T-helper 22 cell (primary cell): ENCODE data around the gene KYAT1.
A peak's percentile ranks its signal among the peaks of the same experiment; 100 is the strongest.
"Not testable (repeated sequence)": the region's sequence is repeated elsewhere in the genome, so short reads cannot be mapped to it uniquely, and the experiment has no call there.

ENCODE experiments used
- DNase-seq: peaks from one replicate; pipeline ENCODE4 v3.0.0-alpha.2; 2020; ENCODE audit warnings: low read depth

Gene KYAT1

GRCh38 chr9:128818099-128818838 is 63.5 kb downstream of the KYAT1 start, which contains the start of gene ENDOG:
Gene ENDOG, plus strand, starts transcription at chr9:128818500. Its CDS starts 185 bp downstream, at chr9:128818685.
- DNase-seq = peak; percentile 93

GRCh38 chr9:128810873-128811272 is 70.9 kb downstream of the KYAT1 start:
- no peak for DNase-seq

GRCh38 chr9:128809831-128810230 is 71.9 kb downstream of the KYAT1 start:
- DNase-seq = no peak

GRCh38 chr9:128809036-128809599 is 72.6 kb downstream of the KYAT1 start:
- DNase-seq = no peak

- DNase-seq = no peak
Observed at GRCh38 chr9:128808543-128808942, 73.2 kb downstream of the KYAT1 start.

GRCh38 chr9:128807827-128808226 is 73.9 kb downstream of the KYAT1 start:
- no peak for DNase-seq

GRCh38 chr9:128805661-128806060 is 76.1 kb downstream of the KYAT1 start:
- DNase-seq = no peak

GRCh38 chr9:128802482-128802881 is 79.3 kb downstream of the KYAT1 start:
- no peak for DNase-seq

GRCh38 chr9:128800061-128800460 is 81.7 kb downstream of the KYAT1 start:
- no peak for DNase-seq

GRCh38 chr9:128798896-128799295 is 82.9 kb downstream of the KYAT1 start:
- DNase-seq = no peak

GRCh38 chr9:128794961-128795360 is 86.8 kb downstream of the KYAT1 start:
- not testable (repeated sequence) for DNase-seq

- DNase-seq = no peak
Observed at GRCh38 chr9:128792978-128793686, 88.6 kb downstream of the KYAT1 start.

- DNase-seq = no peak
Observed at GRCh38 chr9:128792134-128792533, 89.6 kb downstream of the KYAT1 start.

- no peak for DNase-seq
Observed at GRCh38 chr9:128790536-128790935, 91.2 kb downstream of the KYAT1 start.

- DNase-seq = no peak
Observed at GRCh38 chr9:128788445-128788844, 93.3 kb downstream of the KYAT1 start.

- DNase-seq = no peak
Observed at GRCh38 chr9:128787659-128788058, 94.1 kb downstream of the KYAT1 start.

GRCh38 chr9:128786681-128787601 is 94.8 kb downstream of the KYAT1 start, which contains the start of gene TBC1D13:
Gene TBC1D13, plus strand, starts transcription at chr9:128787253. Its CDS starts 101 bp downstream, at chr9:128787354.
- DNase-seq = peak; percentile 86

- no peak for DNase-seq
Observed at GRCh38 chr9:128785427-128785826, 96.3 kb downstream of the KYAT1 start.
